Midbrain (tissue), 1 donor: ENCODE measurements around the gene VAMP1.
A peak's percentile ranks its signal among the peaks of the same experiment; 100 is the strongest.
"Not testable (repeated sequence)": the region's sequence is repeated elsewhere in the genome, so short reads cannot be mapped to it uniquely, and the experiment has no call there.

Experiments
- DNase-seq: peaks from one replicate; lab custom pipeline; 2025; lab: John Stamatoyannopoulos, UW

VAMP1 gene

GRCh38 chr12:6469609-6470374 is 685 bp downstream of the VAMP1 start:
- no peak for DNase-seq

- no peak for DNase-seq
These were observed 1.4 kb downstream of the VAMP1 start for GRCh38 chr12:6469092-6469491.

GRCh38 chr12:6468283-6468575 is 2.2 kb downstream of the VAMP1 start:
- no peak for DNase-seq

- DNase-seq = not testable (repeated sequence)
These were observed 2.8 kb downstream of the VAMP1 start for GRCh38 chr12:6467571-6468282.

- DNase-seq = not testable (repeated sequence)
These were observed 3.7 kb downstream of the VAMP1 start for GRCh38 chr12:6466751-6467150.

- no peak for DNase-seq
These were observed 4.3 kb downstream of the VAMP1 start for GRCh38 chr12:6466184-6466573.

- DNase-seq = peak; percentile 75
These were observed 4.9 kb downstream of the VAMP1 start for GRCh38 chr12:6465467-6466183.

GRCh38 chr12:6464531-6464930 is 5.9 kb downstream of the VAMP1 start:
- DNase-seq = no peak

- no peak for DNase-seq
These were observed 6.6 kb downstream of the VAMP1 start for GRCh38 chr12:6463858-6464257.

GRCh38 chr12:6463216-6463615 is 7.3 kb downstream of the VAMP1 start:
- DNase-seq = no peak

GRCh38 chr12:6462234-6462995 is 8.1 kb downstream of the VAMP1 start:
- no peak for DNase-seq

- DNase-seq = peak; percentile 33
These were observed 8.9 kb downstream of the VAMP1 start for GRCh38 chr12:6461401-6462233.

- no peak for DNase-seq
These were observed 9.6 kb downstream of the VAMP1 start for GRCh38 chr12:6460751-6461371.

- no peak for DNase-seq
These were observed 11.5 kb downstream of the VAMP1 start for GRCh38 chr12:6459004-6459337.

GRCh38 chr12:6458281-6459003 is 12.0 kb downstream of the VAMP1 start:
- no peak for DNase-seq

- DNase-seq = no peak
These were observed 13.1 kb downstream of the VAMP1 start for GRCh38 chr12:6457220-6457945.

GRCh38 chr12:6452944-6453630 is 17.4 kb downstream of the VAMP1 start:
- no peak for DNase-seq

GRCh38 chr12:6452245-6452943 is 18.1 kb downstream of the VAMP1 start:
- peak; percentile 62 for DNase-seq
